HG03457 (cell line): ENCODE data around the gene CCDC106.

Source experiments
- ATAC-seq: cut with Tn5 transposase; IDR thresholded peaks from one replicate; pipeline ENCODE4 v1.9.1; 2021; ENCODE audit warnings: moderate number of reproducible peaks; ENCODE audit not compliant: unreplicated experiment

The CCDC106 gene

DNA sequence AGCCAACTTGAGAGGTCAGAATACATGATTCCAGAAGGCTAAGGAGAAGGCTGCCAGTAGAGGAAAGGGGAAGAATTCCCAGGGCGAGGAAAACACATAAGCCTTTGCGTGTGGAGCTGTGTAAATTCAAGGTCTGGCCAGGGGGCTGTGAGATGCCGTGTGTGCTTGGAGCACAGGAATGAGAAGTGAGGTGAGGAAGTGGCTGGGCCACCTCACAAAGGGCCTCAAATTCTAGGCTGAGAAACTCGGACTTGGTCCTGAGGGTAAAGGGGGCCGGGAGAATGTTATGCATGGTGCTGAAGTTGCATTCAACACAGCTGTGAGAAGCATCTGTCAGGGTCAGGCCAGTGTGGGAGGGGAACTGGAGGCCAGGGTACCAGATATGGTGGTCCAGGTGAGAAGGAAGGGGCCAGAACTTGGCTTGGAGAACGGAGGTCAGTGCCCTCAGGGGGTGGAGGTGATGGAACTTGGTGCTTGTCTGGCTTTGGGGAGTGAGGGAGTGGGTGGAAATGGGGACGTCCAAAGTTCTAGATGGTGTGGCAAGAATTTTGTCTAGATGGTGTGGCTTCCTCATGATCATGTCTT lies 12.1 kb upstream of the CCDC106 start:
- no peak for ATAC-seq

GRCh38 chr19:55636723-55637122 lies 11.3 kb upstream of the CCDC106 start:
- no peak for ATAC-seq

DNA sequence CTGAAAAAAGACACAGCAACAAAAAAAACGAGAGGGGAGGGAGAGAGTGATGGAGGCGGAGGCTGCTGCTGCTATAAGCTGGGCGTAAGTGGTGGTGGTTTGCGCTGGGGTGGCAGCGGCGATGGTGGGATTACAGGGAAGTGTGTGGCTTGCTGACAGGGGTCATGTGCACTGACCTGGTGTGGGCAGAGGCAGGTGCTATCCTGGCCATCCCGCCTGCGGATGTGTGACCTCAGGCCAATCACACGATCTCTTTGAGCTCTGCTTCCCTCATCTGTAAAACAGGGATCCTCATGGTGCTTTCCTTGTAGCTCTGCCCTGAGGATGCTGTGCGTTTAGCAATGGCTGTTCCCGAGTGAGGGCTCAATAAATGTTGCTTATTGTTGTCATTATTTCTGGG lies 10.5 kb upstream of the CCDC106 start:
- no peak for ATAC-seq

DNA sequence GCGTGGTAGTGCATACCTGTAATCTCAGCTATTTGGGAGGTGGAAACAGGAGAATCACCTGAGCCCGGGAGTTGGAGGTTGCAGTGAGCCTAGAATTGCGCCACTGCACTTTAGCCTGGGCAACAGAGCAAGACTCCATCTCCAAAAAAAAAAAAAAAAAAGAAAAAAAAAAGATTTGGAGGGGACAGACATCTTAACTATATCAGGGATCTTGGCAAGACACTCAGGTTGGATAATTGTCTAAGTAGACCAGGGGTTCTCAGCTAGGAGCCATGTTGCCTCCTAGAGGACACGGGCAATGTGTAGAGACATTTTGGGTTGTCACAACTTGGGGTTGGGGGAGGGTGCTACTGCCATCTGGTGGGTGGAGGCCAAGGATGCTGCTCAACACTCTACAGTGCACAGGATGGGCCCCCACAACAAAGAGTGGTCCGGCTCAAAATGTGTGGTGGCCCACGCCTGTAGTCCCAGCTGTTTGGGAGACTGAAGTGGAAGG lies 9.1 kb upstream of the CCDC106 start:
- ATAC-seq = no peak

DNA sequence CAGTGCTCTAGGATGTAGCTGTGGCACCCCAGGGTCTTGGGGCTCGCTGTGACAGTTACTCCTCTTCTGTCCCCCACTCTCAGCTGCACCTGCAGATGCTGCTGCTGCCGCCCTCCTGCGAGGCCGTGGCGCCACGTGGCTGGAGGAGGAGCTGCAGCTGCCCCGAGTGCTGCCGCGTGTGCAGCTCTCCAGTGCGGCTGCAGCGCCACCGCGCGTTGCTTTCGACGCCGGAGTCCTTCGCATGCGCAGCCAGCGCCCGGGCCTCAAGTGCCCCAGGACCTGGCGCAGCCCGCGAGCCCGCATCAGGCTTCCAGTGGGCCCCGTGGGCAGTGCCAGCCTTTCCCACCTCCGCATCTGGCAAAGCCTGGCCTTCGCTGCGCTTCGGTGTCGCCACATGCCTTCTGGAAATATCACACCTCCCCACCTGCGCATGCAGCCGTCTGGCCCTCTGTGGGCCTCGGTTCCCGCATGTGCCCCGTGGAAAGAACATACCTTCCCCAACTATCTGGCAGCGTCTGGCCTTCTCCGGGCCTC lies 7.9 kb upstream of the CCDC106 start:
- no peak for ATAC-seq

DNA sequence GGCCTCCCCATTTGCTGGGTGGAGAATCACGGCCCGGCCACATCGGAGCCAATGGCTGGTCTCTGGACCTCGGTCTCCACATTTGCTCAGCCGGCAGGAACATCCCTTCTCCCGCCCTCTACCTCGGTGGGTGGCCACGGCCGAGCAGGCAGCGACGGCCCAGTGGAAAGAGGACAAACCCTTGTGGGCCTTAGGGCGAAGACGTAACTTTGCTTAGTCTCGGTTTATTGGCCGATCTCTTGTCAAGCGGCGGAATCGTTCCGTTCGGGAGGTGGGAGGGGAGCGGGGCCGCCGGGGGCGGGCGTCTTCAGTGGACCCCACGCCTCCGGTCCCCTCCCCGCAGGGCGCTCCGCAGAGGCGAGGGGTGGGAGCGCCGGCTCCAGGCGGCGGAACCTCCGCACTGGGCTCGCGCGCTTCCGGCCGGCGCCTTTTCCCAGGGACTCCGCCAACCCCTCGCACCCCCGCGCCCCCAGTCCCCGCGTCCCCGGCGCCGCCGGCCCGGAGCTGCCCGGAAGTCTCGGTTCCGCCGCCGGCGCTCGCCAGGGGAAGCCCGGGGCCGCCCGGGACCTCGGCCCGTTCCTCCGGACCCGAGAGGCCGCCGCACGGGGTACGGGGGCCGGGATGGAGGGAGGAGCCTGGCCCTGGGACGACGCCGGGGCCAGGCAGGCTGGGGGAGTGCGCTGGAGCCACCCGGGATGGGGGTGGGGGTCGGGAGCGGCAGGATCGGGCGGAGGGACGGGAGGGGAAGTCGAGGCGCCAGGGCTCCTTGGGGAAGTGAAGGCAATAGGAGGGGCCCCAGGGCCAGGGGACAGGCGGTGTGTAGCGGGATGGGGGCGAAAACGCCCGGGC lies 7.2 kb upstream of the CCDC106 start, which contains the start of gene ZNF580:
Gene ZNF580, plus strand, starts transcription at position 426 of the 849 bp plus-strand sequence. CDS start 1,507 bp downstream, outside the sequence.
- no peak for ATAC-seq

DNA sequence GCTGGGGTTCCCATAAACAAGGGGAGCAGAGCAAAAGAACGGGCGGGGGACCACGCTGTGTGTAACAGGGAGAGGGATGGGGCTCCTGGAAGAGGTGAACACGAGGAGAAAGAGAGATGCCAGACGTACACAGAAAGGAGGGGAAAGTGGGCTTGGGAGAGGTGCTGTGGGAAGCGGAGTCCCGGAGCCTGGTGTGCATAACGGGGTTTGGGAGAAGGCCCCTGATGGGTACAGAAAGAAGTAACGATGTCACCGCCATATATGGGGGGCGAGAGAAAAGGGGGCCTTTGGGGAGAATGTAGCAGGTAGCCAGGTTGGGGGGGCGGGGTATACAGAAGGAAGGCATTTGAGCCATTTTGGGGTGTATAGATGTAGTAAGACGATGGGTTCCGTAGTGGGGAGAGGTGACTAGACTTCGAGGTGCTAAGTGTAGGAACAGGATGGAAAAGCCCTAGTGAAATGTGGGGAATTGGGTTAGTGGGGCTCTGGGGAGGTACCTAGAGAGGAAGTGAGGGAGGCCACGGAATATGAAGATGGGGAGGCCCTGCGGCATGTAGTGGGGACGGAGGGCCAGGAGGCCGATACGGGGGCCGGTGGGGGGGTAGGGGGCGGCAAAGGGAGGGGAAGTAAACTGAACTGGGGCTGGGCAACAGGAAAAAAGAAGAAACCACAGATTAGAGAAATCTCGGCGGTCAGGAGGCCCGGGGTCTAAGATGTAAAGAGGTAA lies 6.4 kb upstream of the CCDC106 start:
- no peak for ATAC-seq

- no peak for ATAC-seq
Measured at GRCh38 chr19:55642153-55643002, 5.6 kb upstream of the CCDC106 start.

GRCh38 chr19:55643003-55643886 lies 4.8 kb upstream of the CCDC106 start, which contains the start of gene ZNF581:
TSS of gene ZNF581 (plus strand) at chr19:55643649. CDS start at chr19:55644572, 923 bp downstream.
- no peak for ATAC-seq

GRCh38 chr19:55643887-55644176 lies 4.2 kb upstream of the CCDC106 start:
- no peak for ATAC-seq

GRCh38 chr19:55644191-55644833 lies 3.7 kb upstream of the CCDC106 start:
- no peak for ATAC-seq

- ATAC-seq = no peak
Measured at GRCh38 chr19:55644842-55645511, 3.0 kb upstream of the CCDC106 start.

DNA sequence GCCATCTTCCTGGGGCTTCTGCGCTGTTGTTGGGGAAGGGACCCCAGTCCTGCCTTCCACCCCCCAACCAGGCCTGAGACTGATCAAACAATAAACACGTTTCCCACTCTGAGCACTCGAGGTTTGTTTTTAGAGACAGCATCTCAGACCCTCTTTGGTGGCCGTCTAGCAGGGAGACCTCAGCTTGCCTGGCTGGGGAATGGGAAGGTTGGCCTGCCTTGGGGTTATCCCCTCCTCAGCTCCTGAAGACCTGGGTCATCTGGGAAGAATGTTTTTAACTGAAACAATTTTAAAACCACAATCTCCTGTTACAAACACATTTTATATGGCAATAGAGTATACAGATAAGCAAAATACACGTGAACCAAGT lies 2.5 kb upstream of the CCDC106 start:
- no peak for ATAC-seq

DNA sequence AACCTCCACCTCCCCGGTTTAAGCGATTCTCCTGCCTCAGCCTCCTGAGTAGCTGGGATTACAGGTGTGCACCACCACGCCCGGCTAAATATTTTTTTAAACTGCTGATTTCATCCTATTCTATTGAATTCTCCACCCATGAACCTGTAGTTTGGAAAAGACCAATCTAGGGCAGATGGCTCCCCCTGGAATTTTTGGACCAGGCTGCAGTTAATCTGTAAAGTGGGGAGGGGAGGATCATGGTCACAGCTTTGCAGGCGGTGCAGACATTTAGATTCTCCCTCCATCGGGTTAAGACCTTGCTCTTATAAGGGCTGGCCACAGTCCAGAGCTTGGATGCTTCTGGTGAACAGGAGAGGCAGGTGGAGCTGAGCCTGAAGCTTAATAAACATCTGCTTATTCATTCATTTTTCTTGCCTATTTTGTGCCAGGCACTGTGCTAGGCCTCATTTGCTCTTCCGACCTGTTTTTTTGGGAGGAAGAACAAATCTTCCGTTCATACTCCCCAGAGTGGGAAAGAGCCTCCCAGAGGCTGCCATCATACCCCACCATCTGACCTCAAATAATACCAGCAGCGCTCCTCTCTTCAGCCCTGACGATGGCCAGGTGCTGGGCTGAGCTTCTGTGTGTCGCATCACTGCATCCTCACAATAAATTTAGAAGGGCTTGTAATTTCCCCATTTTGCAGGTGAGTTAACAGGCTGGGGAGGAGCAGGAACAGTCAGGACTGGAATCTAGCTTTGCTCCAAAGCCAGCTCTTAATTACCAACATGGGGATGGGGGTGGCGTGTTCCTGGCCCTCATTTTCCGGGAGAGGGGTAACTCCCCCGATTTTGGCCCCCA lies 902 bp upstream of the CCDC106 start:
- ATAC-seq = no peak

- no peak for ATAC-seq
Measured at GRCh38 chr19:55648585-55649267, 714 bp downstream of the CCDC106 start.

- no peak for ATAC-seq
Measured at GRCh38 chr19:55649268-55650125, 1.5 kb downstream of the CCDC106 start.
